ENCODE data around the gene OR6K6.

OR6K6 gene

GRCh38 chr1:158752155-158752712 is 2.3 kb upstream of the OR6K6 start:
- TF ChIP-seq, protein P1, sequence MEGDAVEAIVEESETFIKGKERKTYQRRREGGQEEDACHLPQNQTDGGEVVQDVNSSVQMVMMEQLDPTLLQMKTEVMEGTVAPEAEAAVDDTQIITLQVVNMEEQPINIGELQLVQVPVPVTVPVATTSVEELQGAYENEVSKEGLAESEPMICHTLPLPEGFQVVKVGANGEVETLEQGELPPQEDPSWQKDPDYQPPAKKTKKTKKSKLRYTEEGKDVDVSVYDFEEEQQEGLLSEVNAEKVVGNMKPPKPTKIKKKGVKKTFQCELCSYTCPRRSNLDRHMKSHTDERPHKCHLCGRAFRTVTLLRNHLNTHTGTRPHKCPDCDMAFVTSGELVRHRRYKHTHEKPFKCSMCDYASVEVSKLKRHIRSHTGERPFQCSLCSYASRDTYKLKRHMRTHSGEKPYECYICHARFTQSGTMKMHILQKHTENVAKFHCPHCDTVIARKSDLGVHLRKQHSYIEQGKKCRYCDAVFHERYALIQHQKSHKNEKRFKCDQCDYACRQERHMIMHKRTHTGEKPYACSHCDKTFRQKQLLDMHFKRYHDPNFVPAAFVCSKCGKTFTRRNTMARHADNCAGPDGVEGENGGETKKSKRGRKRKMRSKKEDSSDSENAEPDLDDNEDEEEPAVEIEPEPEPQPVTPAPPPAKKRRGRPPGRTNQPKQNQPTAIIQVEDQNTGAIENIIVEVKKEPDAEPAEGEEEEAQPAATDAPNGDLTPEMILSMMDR (IDR thresholded peaks at IDR 0.05; ENCODE audit: insufficient read depth, low read depth, low read length, missing control alignments) = no peak
- H3K4me3 ChIP-seq (ENCODE audit: low read depth, low read length) = no peak overlapping the region
- DNase-seq (ENCODE audit: low read depth) = no peak

DNA sequence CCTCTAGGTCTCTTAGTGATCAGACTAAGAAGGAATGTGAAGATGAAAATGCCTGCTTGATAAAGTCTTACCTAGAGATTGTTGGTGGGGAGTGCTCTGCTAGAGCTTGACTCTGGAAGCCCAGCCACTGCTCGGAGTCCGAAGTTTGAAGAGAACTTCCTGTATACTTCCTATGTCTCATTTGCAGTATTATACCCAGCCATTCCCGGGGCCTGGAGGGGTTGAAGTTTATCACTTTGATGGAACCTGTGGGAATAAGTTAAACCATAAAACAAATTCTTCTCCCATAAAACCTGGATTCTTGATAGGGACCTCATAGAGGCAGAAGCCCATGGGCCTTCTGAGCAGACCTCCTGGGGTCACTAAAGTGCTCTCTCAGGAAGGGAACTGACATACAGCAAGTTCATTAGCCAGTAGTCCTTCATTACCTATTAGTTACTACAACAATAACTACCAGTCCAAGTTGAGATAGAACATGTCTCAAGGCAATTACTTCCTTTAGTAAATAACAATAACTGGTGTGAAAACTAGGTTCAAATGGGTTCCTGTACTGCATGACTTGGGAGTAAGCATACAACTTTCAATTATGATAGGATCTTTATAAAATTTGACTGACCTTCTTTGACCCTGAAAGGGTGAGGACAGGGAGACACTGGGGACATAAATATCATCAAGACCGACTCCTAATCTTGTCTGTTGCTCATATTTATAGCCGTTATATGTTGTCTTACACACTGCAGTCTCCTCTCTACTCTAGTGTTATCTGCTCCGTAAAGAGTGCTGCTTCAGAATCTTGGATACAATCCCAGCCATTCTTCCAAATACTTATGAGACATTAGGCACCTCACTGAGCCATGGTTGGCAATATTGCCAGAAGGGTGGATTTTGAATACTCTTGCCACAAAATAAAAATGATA is 17.7 kb downstream of the OR6K6 start, which contains the start of gene OR6N1:
OR6N1 (minus strand) TSS at position 246 of the 917 bp plus-strand sequence. CDS start 5,513 bp downstream, outside the sequence.
- TF ChIP-seq, protein P1 (IDR thresholded peaks at IDR 0.05; ENCODE audit: insufficient read depth, low read depth, low read length, missing control alignments) = no peak
- H3K4me3 ChIP-seq (ENCODE audit: low read depth, low read length) = no peak within 1 kb of the TSS
- no peak for DNase-seq (ENCODE audit: low read depth)

GRCh38 chr1:158781104-158781503 is 26.6 kb downstream of the OR6K6 start, which contains the start of gene OR6N2:
Gene OR6N2 (minus strand): TSS chr1:158781204. CDS start chr1:158777635, 3,569 bp downstream.
- no peak within 1 kb of the TSS for H3K4me3 ChIP-seq (ENCODE audit: low read depth, low read length)
- DNase-seq (ENCODE audit: low read depth) = no peak
- TF ChIP-seq, protein P1 (IDR thresholded peaks at IDR 0.05; ENCODE audit: insufficient read depth, low read depth, low read length, missing control alignments) = no peak

DNA sequence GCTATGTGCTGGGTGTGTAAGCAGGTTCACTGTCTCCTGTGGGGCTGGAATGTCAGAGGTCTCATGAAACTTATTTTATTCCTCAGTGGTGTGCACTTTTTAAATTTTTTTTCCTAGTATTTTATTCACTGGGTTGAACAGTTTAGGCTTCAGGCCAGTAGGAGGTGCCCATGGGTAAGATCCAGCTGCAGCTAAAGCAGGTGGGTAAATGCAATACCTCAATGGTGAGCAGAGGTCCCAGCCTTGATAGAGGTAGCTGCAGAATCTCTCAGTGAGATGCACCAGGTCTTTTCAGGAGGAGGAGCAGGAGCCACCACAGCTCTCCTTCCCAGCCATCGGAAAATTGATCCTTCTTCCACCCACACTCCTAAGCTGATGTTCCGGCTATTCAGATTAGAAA is 39.1 kb downstream of the OR6K6 start:
- no peak overlapping the region for H3K4me3 ChIP-seq (ENCODE audit: low read depth, low read length)
- TF ChIP-seq, protein P1 (IDR thresholded peaks at IDR 0.05; ENCODE audit: insufficient read depth, low read depth, low read length, missing control alignments) = peak; percentile 46
- DNase-seq (ENCODE audit: low read depth) = peak; percentile 45

- no peak overlapping the region for H3K4me3 ChIP-seq (ENCODE audit: low read depth, low read length)
- TF ChIP-seq, protein P1 (IDR thresholded peaks at IDR 0.05; ENCODE audit: insufficient read depth, low read depth, low read length, missing control alignments) = no peak
- no peak for DNase-seq (ENCODE audit: low read depth)
These were observed 39.7 kb downstream of the OR6K6 start for GRCh38 chr1:158794247-158794646.

GRCh38 chr1:158798531-158798930 is 44.0 kb downstream of the OR6K6 start:
- DNase-seq (ENCODE audit: low read depth) = no peak
- no peak overlapping the region for H3K4me3 ChIP-seq (ENCODE audit: low read depth, low read length)
- TF ChIP-seq, protein P1 (IDR thresholded peaks at IDR 0.05; ENCODE audit: insufficient read depth, low read depth, low read length, missing control alignments) = no peak
